Panc1 (cell line): ENCODE data around the gene NPNT. TPM values are rescaled to one million over a fixed set of nuclear protein-coding genes. Genes with fewer than 3 reads are reported as not detected.

Source experiments
- ATAC-seq: fragments of 200-7000 bp; cut with Tn5 transposase; 2 replicates; pipeline ENCODE4 v1.9.1; 2020; ENCODE audit warnings: mild to moderate bottlenecking, moderate library complexity
- BruUV-seq: library from RNA; stranded (reverse); fragments of 400-500 nt; replicated peaks from 2 replicates; lab custom pipeline; 2021; lab: Mats Ljungman, UMichigan
- CTCF ChIA-PET: fragments of 300-600 bp; sonication (Branson Sonifier 250); formaldehyde crosslinking; loops from one replicate; lab custom pipeline; 2022; ENCODE audit warnings: antibody characterized with exemption; lab: Charles Lee
- POLR2A ChIA-PET: fragments of 300-600 bp; sonication (Branson Sonifier 250); formaldehyde crosslinking; loops from one replicate; lab custom pipeline; 2022; ENCODE audit warnings: antibody characterized with exemption; lab: Charles Lee
- DNase-seq: peaks from one replicate; pipeline ENCODE4 v3.0.0-alpha.2; 2010; ENCODE audit warnings: low read depth, low spot score
- H3K27ac ChIP-seq: 2 replicates; pipeline ENCODE4 v1.5.1; 2011; ENCODE audit warnings: mild to moderate bottlenecking, low read length, inconsistent platforms
- H3K27me3 ChIP-seq: fragments of 200-500 bp; sonication (Bioruptor generic); 2 replicates; pipeline ENCODE4 v1.6.0; 2014; ENCODE audit warnings: low read length, inconsistent platforms; ENCODE audit not compliant: control insufficient read depth, insufficient read depth
- H3K36me3 ChIP-seq: fragments of 200-500 bp; sonication (Bioruptor generic); 2 replicates; pipeline ENCODE4 v1.5.1; 2014; ENCODE audit warnings: inconsistent platforms, mild to moderate bottlenecking, low read length, moderate library complexity; ENCODE audit not compliant: control insufficient read depth, insufficient read depth
- H3K4me1 ChIP-seq: 2 replicates; pipeline ENCODE4 v1.5.1; 2011; ENCODE audit warnings: inconsistent platforms, mild to moderate bottlenecking, low read length, moderate library complexity; ENCODE audit not compliant: control insufficient read depth, insufficient read depth
- H3K4me3 ChIP-seq, 2 experiments: 2 replicates each; pipeline ENCODE4 v1.5.1; 2011 to 2012; ENCODE audit warnings: low read depth in 2 of 2, low read length in 2 of 2, mild to moderate bottlenecking in 2 of 2, inconsistent platforms in 1 of 2, moderate library complexity in 1 of 2
- H3K9me3 ChIP-seq: fragments of 200-500 bp; sonication (Bioruptor generic); 2 replicates; pipeline ENCODE4 v1.5.1; 2014; ENCODE audit warnings: low read depth, mild to moderate bottlenecking, inconsistent platforms, low read length, moderate library complexity; ENCODE audit not compliant: control insufficient read depth, insufficient read depth
- CTCF ChIP-seq: fragments of 450-650 bp; IDR thresholded peaks from 2 replicates; pipeline ENCODE4 v1.5.1; 2017; ENCODE audit warnings: mild to moderate bottlenecking
- POLR2AphosphoS5 ChIP-seq: IDR thresholded peaks from 2 replicates; pipeline ENCODE4 v1.6.1; 2012; ENCODE audit warnings: mild to moderate bottlenecking, low read depth, low read length, moderate library complexity
- REST ChIP-seq, 2 experiments: IDR thresholded peaks; 2 replicates each; pipeline ENCODE4 v1.6.1; 2011 to 2012; ENCODE audit warnings: low read depth in 2 of 2, control low read depth in 1 of 2, low read length in 1 of 2, mild to moderate bottlenecking in 1 of 2, moderate library complexity in 1 of 2; ENCODE audit not compliant: insufficient read depth in 1 of 2
- SIN3A ChIP-seq: IDR thresholded peaks from 2 replicates; pipeline ENCODE4 v1.6.1; 2012; ENCODE audit warnings: low read depth, mild to moderate bottlenecking, low read length, moderate library complexity, borderline replicate concordance; ENCODE audit not compliant: insufficient read depth
- TCF7L2 ChIP-seq: IDR thresholded peaks from 2 replicates; pipeline ENCODE4 v1.6.1; 2011; ENCODE audit warnings: mild to moderate bottlenecking, low read depth, low read length, inconsistent platforms
- in situ Hi-C: cut with HindIII; loops from 2 replicates; pipeline ENCODE4 v1.10.0; 2016; ENCODE audit warnings: low sequenced_read_pairs, low pct_unique_long_range_greater_than_20kb
- intact Hi-C: fragments of 100-400 bp; cut with micrococcal nuclease; formaldehyde crosslinking; loops from one replicate; pipeline ENCODE4 v1.10.0; 2022; ENCODE audit not compliant: unreplicated experiment
- total RNA-seq: library from RNA; stranded (reverse); gene quantifications from one replicate; pipeline ENCODE4 v1.2.1, GENCODE V29; 2021; ENCODE audit not compliant: unreplicated experiment

The NPNT gene
- total RNA-seq, 1 experiment from 2014 or later = 1.9 TPM

GRCh38 chr4:106019771-106020170, 124.5 kb downstream of the NPNT start:
- no peak for ATAC-seq
- BruUV-seq = no TSS peak
- ChIA-PET POLR2A (no interaction called here), CTCF (no interaction called here)
- intact Hi-C loops (no loop called here), in situ Hi-C loops (no loop called here)
- H3K4me1 ChIP-seq = no peaks in the 10 kb centered on the region
- TF ChIP-seq REST (IDR thresholded peaks at IDR 0.05; ENCODE audit: insufficient read depth in 1 of 2, low read depth in 2 of 2, low read length in 1 of 2) (no peak), CTCF (no peak), POLR2AphosphoS5 (no peak), SIN3A (no peak), TCF7L2 (no peak)
- H3K4me3 ChIP-seq = no peak overlapping the region
- no peak overlapping the region for H3K27ac ChIP-seq
- H3K9me3 ChIP-seq = no peaks in the 10 kb centered on the region
- no peaks in the 10 kb centered on the region for H3K36me3 ChIP-seq
- H3K27me3 ChIP-seq = no peaks in the 10 kb centered on the region
- no peak for DNase-seq

Other genes starting within 250 kb of the NPNT start
- gene INTS12, start 186.8 kb upstream of the NPNT start, total RNA-seq = 13.9 TPM
- 8.8 TPM for gene GSTCD, start 186.7 kb upstream of the NPNT start, total RNA-seq